OCI-LY7 (cell line): ENCODE results near the gene ZBTB22.

Source experiments
- EZH2phosphoT487 ChIP-seq: fragments of 200-600 bp; sonication (generic); IDR thresholded peaks from 2 replicates; pipeline ENCODE4 v1.6.1; 2018; ENCODE audit warnings: low read depth, borderline replicate concordance, mild to moderate bottlenecking, mixed run types, antibody characterized with exemption, low read length, moderate library complexity, mixed read lengths
- TF ChIP-seq, protein P1 (sequence below): fragments of 200-600 bp; sonication (generic); conservative IDR thresholded peaks from 2 replicates; pipeline ENCODE4 v1.5.1; 2014; ENCODE audit warnings: mild to moderate bottlenecking, antibody characterized with exemption, low read length, moderate library complexity, mixed read lengths

DNA sequence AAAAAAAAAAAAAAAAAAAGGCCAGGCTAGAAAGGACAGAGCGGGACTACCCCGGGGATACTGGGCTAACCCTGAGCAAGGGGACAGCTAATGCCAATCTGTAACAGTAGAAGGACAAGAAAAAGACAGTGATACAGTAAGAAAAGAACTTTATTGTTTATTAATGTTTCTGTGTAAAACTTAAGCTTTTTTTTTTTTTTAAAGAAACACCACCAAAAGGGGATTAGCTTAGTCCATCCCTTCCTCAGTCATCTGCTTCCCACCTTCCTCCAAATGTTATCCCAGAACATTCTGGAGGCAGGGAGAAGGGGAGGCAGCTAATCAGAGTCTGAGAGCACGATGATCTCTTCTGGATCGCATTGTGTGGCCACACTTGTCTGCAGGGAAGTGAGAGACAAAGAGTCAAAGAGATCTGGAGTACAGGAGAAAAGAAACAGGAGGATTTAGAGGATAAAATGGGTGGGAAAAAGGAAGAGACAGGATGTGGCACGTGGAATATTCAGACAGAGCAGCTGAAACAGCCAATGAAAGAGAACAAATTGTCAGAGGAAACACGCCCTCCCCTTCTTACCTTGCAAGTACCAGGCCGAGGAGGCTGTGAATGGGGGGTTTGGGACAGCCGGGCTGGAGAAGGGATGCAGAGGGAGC is 1.0 kb upstream of the ZBTB22 start:
- TF ChIP-seq, protein P1, sequence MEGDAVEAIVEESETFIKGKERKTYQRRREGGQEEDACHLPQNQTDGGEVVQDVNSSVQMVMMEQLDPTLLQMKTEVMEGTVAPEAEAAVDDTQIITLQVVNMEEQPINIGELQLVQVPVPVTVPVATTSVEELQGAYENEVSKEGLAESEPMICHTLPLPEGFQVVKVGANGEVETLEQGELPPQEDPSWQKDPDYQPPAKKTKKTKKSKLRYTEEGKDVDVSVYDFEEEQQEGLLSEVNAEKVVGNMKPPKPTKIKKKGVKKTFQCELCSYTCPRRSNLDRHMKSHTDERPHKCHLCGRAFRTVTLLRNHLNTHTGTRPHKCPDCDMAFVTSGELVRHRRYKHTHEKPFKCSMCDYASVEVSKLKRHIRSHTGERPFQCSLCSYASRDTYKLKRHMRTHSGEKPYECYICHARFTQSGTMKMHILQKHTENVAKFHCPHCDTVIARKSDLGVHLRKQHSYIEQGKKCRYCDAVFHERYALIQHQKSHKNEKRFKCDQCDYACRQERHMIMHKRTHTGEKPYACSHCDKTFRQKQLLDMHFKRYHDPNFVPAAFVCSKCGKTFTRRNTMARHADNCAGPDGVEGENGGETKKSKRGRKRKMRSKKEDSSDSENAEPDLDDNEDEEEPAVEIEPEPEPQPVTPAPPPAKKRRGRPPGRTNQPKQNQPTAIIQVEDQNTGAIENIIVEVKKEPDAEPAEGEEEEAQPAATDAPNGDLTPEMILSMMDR = no peak
- TF ChIP-seq EZH2phosphoT487 = no peak
